Measurements from ENCODE around the gene BRMS1.
"Not testable (repeated sequence)": the region's sequence is repeated elsewhere in the genome, so short reads cannot be mapped to it uniquely, and the experiment has no call there.

The BRMS1 gene

GRCh38 chr11:66321606-66322005 is 23.3 kb downstream of the BRMS1 start:
- no peak for DNase-seq

GRCh38 chr11:66320748-66321147 is 24.2 kb downstream of the BRMS1 start:
- DNase-seq = not testable (repeated sequence)

GRCh38 chr11:66320289-66320688 is 24.6 kb downstream of the BRMS1 start:
- DNase-seq = not testable (repeated sequence)

- DNase-seq = no peak
These were observed 26.3 kb downstream of the BRMS1 start for GRCh38 chr11:66318600-66318970.

- DNase-seq = no peak
These were observed 26.9 kb downstream of the BRMS1 start for GRCh38 chr11:66317723-66318599.

GRCh38 chr11:66317322-66317722 is 27.6 kb downstream of the BRMS1 start:
- no peak for DNase-seq

GRCh38 chr11:66316849-66317251 is 28.1 kb downstream of the BRMS1 start, which contains the start of gene CD248:
CD248 (minus strand) TSS chr11:66317044; CDS start chr11:66317027, 17 bp downstream.
- no peak for DNase-seq

- no peak for DNase-seq
These were observed 28.7 kb downstream of the BRMS1 start for GRCh38 chr11:66315921-66316811.

- no peak for DNase-seq
These were observed 29.4 kb downstream of the BRMS1 start for GRCh38 chr11:66315498-66315885.

GRCh38 chr11:66314561-66315497 is 30.1 kb downstream of the BRMS1 start:
- no peak for DNase-seq

GRCh38 chr11:66314186-66314501 is 30.8 kb downstream of the BRMS1 start:
- no peak for DNase-seq

- DNase-seq = no peak
These were observed 31.4 kb downstream of the BRMS1 start for GRCh38 chr11:66313321-66314185.

GRCh38 chr11:66312549-66313320 is 32.2 kb downstream of the BRMS1 start:
- peak; percentile 86 for DNase-seq

- peak; percentile 88 for DNase-seq
These were observed 32.8 kb downstream of the BRMS1 start for GRCh38 chr11:66311965-66312548.

- DNase-seq = no peak
These were observed 33.4 kb downstream of the BRMS1 start for GRCh38 chr11:66311470-66311964.

- not testable (repeated sequence) for DNase-seq
These were observed 34.0 kb downstream of the BRMS1 start for GRCh38 chr11:66310803-66311440.

- DNase-seq = no peak
These were observed 34.6 kb downstream of the BRMS1 start for GRCh38 chr11:66310324-66310723.

GRCh38 chr11:66309475-66309874 is 35.4 kb downstream of the BRMS1 start:
- no peak for DNase-seq

GRCh38 chr11:66302656-66303055 is 42.2 kb downstream of the BRMS1 start:
- no peak for DNase-seq

GRCh38 chr11:66299186-66299585 is 45.7 kb downstream of the BRMS1 start:
- DNase-seq = no peak
